ENCODE results near the gene SDK1. TPM values are rescaled to one million over a fixed set of nuclear protein-coding genes. Genes with fewer than 3 reads are reported as not detected.

Gene SDK1
- total and polyA plus RNA-seq, 10 of the 15 experiments (the other 5 are each of a cell fraction or from before 2014, with no cell fraction given) = 0.14 to 0.33 TPM; not detected in 8

DNA sequence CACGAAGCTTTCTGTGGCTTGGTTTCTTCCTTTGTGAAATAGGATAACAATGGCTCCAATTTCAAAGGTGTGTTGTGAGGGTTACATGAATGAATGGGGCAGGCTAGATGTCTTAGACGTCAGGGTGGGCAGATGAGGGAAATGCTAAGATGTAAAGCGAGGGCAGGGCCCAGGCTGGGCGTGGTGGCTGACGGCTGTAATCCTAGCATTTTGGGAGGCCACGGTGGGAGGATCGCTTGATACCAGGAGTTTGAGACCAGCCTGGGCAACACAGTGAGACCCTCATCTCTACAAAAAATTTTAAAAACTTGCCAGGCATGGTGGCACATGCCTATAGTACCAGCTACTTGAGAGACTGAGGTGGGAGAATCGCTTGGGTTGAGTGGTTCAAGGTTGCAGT, 773.4 kb downstream of the SDK1 start (continued):
- TF ChIP-seq RUNX3 (IDR thresholded peaks at IDR 0.05; ENCODE audit: low read length) (no peak), GATAD2B (conservative IDR thresholded peaks at IDR 0.05; ENCODE audit: low read depth) (no peak), SUZ12 (IDR thresholded peaks at IDR 0.05; ENCODE audit: unreplicated experiment) (no peak), ZNF217 (IDR thresholded peaks at IDR 0.05) (no peak)
- TF ChIP-seq, protein P1, sequence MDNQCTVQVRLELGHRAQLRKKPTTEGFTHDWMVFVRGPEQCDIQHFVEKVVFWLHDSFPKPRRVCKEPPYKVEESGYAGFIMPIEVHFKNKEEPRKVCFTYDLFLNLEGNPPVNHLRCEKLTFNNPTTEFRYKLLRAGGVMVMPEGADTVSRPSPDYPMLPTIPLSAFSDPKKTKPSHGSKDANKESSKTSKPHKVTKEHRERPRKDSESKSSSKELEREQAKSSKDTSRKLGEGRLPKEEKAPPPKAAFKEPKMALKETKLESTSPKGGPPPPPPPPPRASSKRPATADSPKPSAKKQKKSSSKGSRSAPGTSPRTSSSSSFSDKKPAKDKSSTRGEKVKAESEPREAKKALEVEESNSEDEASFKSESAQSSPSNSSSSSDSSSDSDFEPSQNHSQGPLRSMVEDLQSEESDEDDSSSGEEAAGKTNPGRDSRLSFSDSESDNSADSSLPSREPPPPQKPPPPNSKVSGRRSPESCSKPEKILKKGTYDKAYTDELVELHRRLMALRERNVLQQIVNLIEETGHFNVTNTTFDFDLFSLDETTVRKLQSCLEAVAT (IDR thresholded peaks at IDR 0.05) = no peak

DNA sequence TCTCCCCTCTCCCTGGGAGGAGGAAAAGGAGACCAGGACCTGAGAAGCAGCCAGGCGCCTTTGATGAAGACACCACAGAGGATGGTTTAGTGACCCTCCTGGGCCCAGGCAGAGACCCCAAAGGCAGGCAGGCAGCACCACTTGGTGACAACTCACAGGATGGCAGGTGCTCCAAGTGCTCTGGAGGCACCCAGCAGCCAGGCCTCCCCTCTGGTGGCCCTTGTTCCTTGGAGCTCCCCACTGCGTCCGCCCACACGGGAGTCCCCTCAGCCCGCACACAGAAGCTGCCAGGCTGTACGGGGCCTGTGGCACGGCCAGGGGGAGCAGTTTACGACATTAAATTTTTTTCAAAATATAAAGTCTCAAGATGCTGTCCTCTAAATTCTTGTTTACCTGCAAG, 773.9 kb downstream of the SDK1 start:
- CTCF ChIA-PET = no interaction called here
- FAIRE-seq = no peak
- in situ Hi-C loops (cut with MboI) = no loop called here
- TF ChIP-seq YY1 (IDR thresholded peaks at IDR 0.05; ENCODE audit: low read depth, low read length) (no peak), NFYB (IDR thresholded peaks at IDR 0.05; ENCODE audit: insufficient read depth, low read depth, low read length) (no peak), ZNF207 (IDR thresholded peaks at IDR 0.05; ENCODE audit: borderline replicate concordance) (no peak), CEBPB (IDR thresholded peaks at IDR 0.05; ENCODE audit: borderline replicate concordance in 1 of 2, low read depth in 2 of 2, low read length in 2 of 2) (no peak), IKZF2 (IDR thresholded peaks at IDR 0.05) (no peak), RB1 (IDR thresholded peaks at IDR 0.05; ENCODE audit: borderline replicate concordance) (no peak), STAT3 (IDR thresholded peaks at IDR 0.05; ENCODE audit: low read depth, low read length) (no peak), BRCA1 (IDR thresholded peaks at IDR 0.05; ENCODE audit: low read depth, low read length) (no peak), NR2C1 (IDR thresholded peaks at IDR 0.05) (no peak), RUNX3 (IDR thresholded peaks at IDR 0.05; ENCODE audit: low read length) (no peak), MTA2 (IDR thresholded peaks at IDR 0.05; ENCODE audit: low read depth) (no peak), PML (IDR thresholded peaks at IDR 0.05; ENCODE audit: low read length) (no peak), ZBED1 (IDR thresholded peaks at IDR 0.05; ENCODE audit: borderline replicate concordance) (no peak), FOS (IDR thresholded peaks at IDR 0.05; ENCODE audit: borderline replicate concordance, extremely low read depth, insufficient read length) (no peak)
- TF ChIP-seq, protein P2, sequence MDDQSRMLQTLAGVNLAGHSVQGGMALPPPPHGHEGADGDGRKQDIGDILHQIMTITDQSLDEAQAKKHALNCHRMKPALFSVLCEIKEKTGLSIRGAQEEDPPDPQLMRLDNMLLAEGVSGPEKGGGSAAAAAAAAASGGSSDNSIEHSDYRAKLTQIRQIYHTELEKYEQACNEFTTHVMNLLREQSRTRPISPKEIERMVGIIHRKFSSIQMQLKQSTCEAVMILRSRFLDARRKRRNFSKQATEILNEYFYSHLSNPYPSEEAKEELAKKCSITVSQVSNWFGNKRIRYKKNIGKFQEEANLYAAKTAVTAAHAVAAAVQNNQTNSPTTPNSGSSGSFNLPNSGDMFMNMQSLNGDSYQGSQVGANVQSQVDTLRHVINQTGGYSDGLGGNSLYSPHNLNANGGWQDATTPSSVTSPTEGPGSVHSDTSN (IDR thresholded peaks at IDR 0.05; ENCODE audit: insufficient replicate concordance, low read depth, low read length) = no peak
- TF ChIP-seq, protein P3, sequence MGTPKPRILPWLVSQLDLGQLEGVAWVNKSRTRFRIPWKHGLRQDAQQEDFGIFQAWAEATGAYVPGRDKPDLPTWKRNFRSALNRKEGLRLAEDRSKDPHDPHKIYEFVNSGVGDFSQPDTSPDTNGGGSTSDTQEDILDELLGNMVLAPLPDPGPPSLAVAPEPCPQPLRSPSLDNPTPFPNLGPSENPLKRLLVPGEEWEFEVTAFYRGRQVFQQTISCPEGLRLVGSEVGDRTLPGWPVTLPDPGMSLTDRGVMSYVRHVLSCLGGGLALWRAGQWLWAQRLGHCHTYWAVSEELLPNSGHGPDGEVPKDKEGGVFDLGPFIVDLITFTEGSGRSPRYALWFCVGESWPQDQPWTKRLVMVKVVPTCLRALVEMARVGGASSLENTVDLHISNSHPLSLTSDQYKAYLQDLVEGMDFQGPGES (IDR thresholded peaks at IDR 0.05) = no peak
- no peak overlapping the region for H3K4me2 ChIP-seq (ENCODE audit: control insufficient read depth, insufficient read depth)
- intact Hi-C loops (cut with micrococcal nuclease; ENCODE audit: unreplicated experiment) = no loop called here
- no peak for DNase-seq (ENCODE audit: low read depth, low spot score)
- BruUV-seq (replicated peaks) = no TSS peak
- no peaks in the 10 kb centered on the region for H3K4me1 ChIP-seq (ENCODE audit: control insufficient read depth, insufficient read depth, low read length)
- no peak overlapping the region for H3K27ac ChIP-seq (ENCODE audit: control insufficient read depth, insufficient read depth)
- no peaks in the 10 kb centered on the region; the same call in 2 of the 3 replicates for H3K9me3 ChIP-seq (replicated peaks; ENCODE audit: control insufficient read depth, insufficient read depth, low read length)
- no peaks in the 10 kb centered on the region for H3K27me3 ChIP-seq (replicated peaks in 1 of 2; ENCODE audit: control insufficient read depth in 2 of 2, insufficient read depth in 2 of 2, low read length in 1 of 2)
- no peak overlapping the region for H3K4me3 ChIP-seq
- no peak for ATAC-seq
- H3K9ac ChIP-seq (ENCODE audit: control insufficient read depth, insufficient read depth, low read length) = no peak overlapping the region
- POLR2A ChIA-PET = no interaction called here
- RAD21 ChIA-PET (ENCODE audit: unreplicated experiment) = no interaction called here
- no peaks in the 10 kb centered on the region for H3K36me3 ChIP-seq (ENCODE audit: control insufficient read depth in 2 of 2, insufficient read depth in 2 of 2, low read length in 1 of 2)
- H3K79me2 ChIP-seq (ENCODE audit: control insufficient read depth, insufficient read depth, low read length) = no peaks in the 10 kb centered on the region
- SMC1A ChIA-PET (ENCODE audit: uncharacterized antibody, unreplicated experiment) = no interaction called here
- WGBS (ENCODE audit: insufficient coverage, insufficient replicate concordance, low lambda C conversion rate, missing lambda C conversion rate) = 28% methylated on average over 8 of the region's 8 CpGs
- H4K20me1 ChIP-seq (ENCODE audit: control insufficient read depth, insufficient read depth) = no peaks in the 10 kb centered on the region
- no peak overlapping the region for H2AFZ ChIP-seq (ENCODE audit: control insufficient read depth, low read depth, low read length)

Measured in GM12878 (cell line).